Measurements from ENCODE around the gene NACC2.

GRCh38 chr9:136132512-136133050 is 37.5 kb upstream of the NACC2 start:
- TF ChIP-seq POLR2A (IDR thresholded peaks at IDR 0.05; ENCODE audit: low read length) (no peak), GATA1 (IDR thresholded peaks at IDR 0.05; ENCODE audit: low read depth, low read length) (no peak)

Measured in erythroblast (primary cell).